Ascending aorta (tissue), 1 donor: ENCODE data around the gene ILDR1. TPM values are rescaled to one million over a fixed set of nuclear protein-coding genes. Genes with fewer than 3 reads are reported as not detected.

Experiments used
- total RNA-seq: library from RNA; depleted of rRNA; stranded (reverse); fragments of >200 nt; gene quantifications from one replicate; pipeline ENCODE4 v1.1.0, GENCODE V29; 2016

ILDR1 gene
- total RNA-seq, 1 donor from 2014 or later: not detected

Other genes with a start within 250 kb of the ILDR1 start
- 2.9 TPM for gene IQCB1, start 187.2 kb downstream of the ILDR1 start, total RNA-seq
- 2.4 TPM for gene EAF2, start 187.0 kb downstream of the ILDR1 start, total RNA-seq
- not detected for gene SLC15A2, start 127.8 kb downstream of the ILDR1 start, total RNA-seq
- not detected for gene CD86, start 33.1 kb upstream of the ILDR1 start, total RNA-seq
- not detected for gene CASR, start 161.4 kb upstream of the ILDR1 start, total RNA-seq